ENCODE measurements around the gene NDUFA8. TPM values are rescaled to one million over a fixed set of nuclear protein-coding genes. Genes with fewer than 3 reads are reported as not detected.

Gene NDUFA8
- total RNA-seq, 1 experiment from 2014 or later: 55.5 TPM

GRCh38 chr9:122110100-122110833, 49.3 kb downstream of the NDUFA8 start:
- in situ Hi-C loops (cut with HindIII; ENCODE audit: low pct_unique_long_range_greater_than_20kb, low sequenced_read_pairs): no loop called here
- no peak for DNase-seq (ENCODE audit: low read depth, low spot score)
- Histone ChIP-seq H3K4me3 (ENCODE audit: low read depth in 2 of 2, low read length in 2 of 2) (no peak overlapping the region), H3K36me3 (ENCODE audit: control insufficient read depth, insufficient read depth, low read length) (no peaks in the 10 kb centered on the region), H3K4me1 (ENCODE audit: control insufficient read depth, insufficient read depth, low read length) (no peaks in the 10 kb centered on the region), H3K27me3 (ENCODE audit: control insufficient read depth, insufficient read depth, low read length) (no peaks in the 10 kb centered on the region), H3K27ac (ENCODE audit: low read length) (no peak overlapping the region), H3K9me3 (ENCODE audit: control insufficient read depth, insufficient read depth, low read depth, low read length) (no peaks in the 10 kb centered on the region)
- no peak for TF ChIP-seq SIN3A (IDR thresholded peaks at IDR 0.05; ENCODE audit: borderline replicate concordance, insufficient read depth, low read depth, low read length)
- TF ChIP-seq CTCF (IDR thresholded peaks at IDR 0.05): no peak
- TF ChIP-seq TCF7L2 (IDR thresholded peaks at IDR 0.05; ENCODE audit: low read depth, low read length): no peak
- no peak for TF ChIP-seq POLR2AphosphoS5 (IDR thresholded peaks at IDR 0.05; ENCODE audit: low read depth, low read length)
- no peak for TF ChIP-seq REST (IDR thresholded peaks at IDR 0.05; ENCODE audit: insufficient read depth in 1 of 2, low read depth in 2 of 2, low read length in 1 of 2)
- ChIA-PET POLR2A (no interaction called here), CTCF (no interaction called here)
- BruUV-seq (replicated peaks): no TSS peak
- intact Hi-C loops (cut with micrococcal nuclease; ENCODE audit: unreplicated experiment): no loop called here
- ATAC-seq: no peak

- no peaks in the 10 kb centered on the region for H3K9me3 ChIP-seq (ENCODE audit: control insufficient read depth, insufficient read depth, low read depth, low read length)
- H3K4me3 ChIP-seq (ENCODE audit: low read depth in 2 of 2, low read length in 2 of 2): no peak overlapping the region
- intact Hi-C loops (cut with micrococcal nuclease; ENCODE audit: unreplicated experiment) (no loop called here), in situ Hi-C loops (cut with HindIII; ENCODE audit: low pct_unique_long_range_greater_than_20kb, low sequenced_read_pairs) (no loop called here)
- no peaks in the 10 kb centered on the region for H3K36me3 ChIP-seq (ENCODE audit: control insufficient read depth, insufficient read depth, low read length)
- no peaks in the 10 kb centered on the region for H3K27me3 ChIP-seq (ENCODE audit: control insufficient read depth, insufficient read depth, low read length)
- no peaks in the 10 kb centered on the region for H3K4me1 ChIP-seq (ENCODE audit: control insufficient read depth, insufficient read depth, low read length)
- DNase-seq (ENCODE audit: low read depth, low spot score) (no peak), ATAC-seq (no peak)
- CTCF ChIA-PET: interaction anchor here (0.6 kb wide), 1 partner anchor 10 kb away, joined by 3 read pairs; no protein-coding TSS in a partner anchor
- POLR2A ChIA-PET: no interaction called here
- BruUV-seq (replicated peaks): no TSS peak
- no peak for TF ChIP-seq CTCF (IDR thresholded peaks at IDR 0.05)
- no peak for TF ChIP-seq SIN3A (IDR thresholded peaks at IDR 0.05; ENCODE audit: borderline replicate concordance, insufficient read depth, low read depth, low read length)
- no peak for TF ChIP-seq POLR2AphosphoS5 (IDR thresholded peaks at IDR 0.05; ENCODE audit: low read depth, low read length)
- TF ChIP-seq TCF7L2 (IDR thresholded peaks at IDR 0.05; ENCODE audit: low read depth, low read length): no peak
- no peak for TF ChIP-seq REST (IDR thresholded peaks at IDR 0.05; ENCODE audit: insufficient read depth in 1 of 2, low read depth in 2 of 2, low read length in 1 of 2)
- H3K27ac ChIP-seq (ENCODE audit: low read length): no peak overlapping the region
These were observed 50.4 kb downstream of the NDUFA8 start for GRCh38 chr9:122109035-122109813.

Measured in Panc1 (cell line).